C1 segment of cervical spinal cord (tissue), 14 donors: ENCODE measurements around the gene PHF24.
"Not testable (repeated sequence)": the region's sequence is repeated elsewhere in the genome, so short reads cannot be mapped to it uniquely, and the experiment has no call there.

ENCODE experiments used
- DNase-seq, 14 donors: peaks; one replicate each; lab custom pipeline; 2025; lab: John Stamatoyannopoulos, UW

The PHF24 gene

DNA sequence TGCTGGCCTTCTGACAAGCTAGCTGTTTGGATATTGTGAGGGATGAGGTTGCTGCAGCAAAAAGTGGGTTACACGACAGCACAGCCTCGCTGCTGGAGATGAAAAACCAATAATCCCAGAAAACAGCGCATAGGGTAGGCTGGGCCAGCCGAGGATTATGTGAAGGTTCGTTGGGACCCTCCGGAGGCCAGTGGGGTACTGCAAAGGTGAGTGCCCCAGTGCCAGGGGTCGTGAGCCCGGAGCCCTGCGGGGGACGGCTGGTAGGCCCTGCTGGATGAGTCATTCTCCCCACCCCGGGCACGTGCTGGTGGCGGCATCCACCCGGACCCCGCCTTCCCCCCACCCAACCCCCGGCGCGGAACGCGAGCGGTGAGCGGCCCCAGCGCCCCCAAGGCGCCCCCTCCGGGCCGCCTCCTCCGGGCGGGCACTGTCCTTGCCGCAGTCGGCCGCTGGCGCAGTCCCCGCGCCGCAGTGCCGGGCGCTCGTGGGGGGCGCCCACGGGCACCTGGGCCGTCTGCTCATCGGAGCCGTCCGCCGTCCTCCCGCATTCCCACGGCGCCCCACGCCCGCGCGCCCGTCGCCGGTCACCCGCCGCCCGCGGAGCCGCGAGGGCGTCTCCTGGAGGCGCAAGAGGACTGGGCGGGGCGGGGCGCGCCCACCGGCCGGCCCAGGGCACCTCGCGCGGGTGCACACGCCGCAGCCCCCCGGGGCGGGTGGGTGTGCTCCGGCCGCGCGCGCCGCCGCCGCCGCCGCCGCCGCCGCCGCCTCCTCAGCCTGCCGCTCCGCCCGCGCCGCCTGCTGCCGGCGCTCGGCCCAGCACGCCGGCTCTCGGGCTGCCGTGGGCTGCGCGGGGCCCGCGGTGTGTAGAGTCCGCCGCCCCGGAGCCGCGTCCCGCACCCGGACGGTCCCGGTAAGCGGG is at the start of gene PHF24:
TSS of gene PHF24 (plus strand) at position 794 of the 919 bp plus-strand sequence. CDS start 13,014 bp downstream, outside the sequence.
- peak in 2 of 14 donors; percentile 31 to 52 for DNase-seq

GRCh38 chr9:34927061-34927460 is 31.0 kb upstream of the PHF24 start:
- DNase-seq, result peak in 4 of 14 donors; percentile 2 to 20 (median 6)

- DNase-seq, result no peak
Observed at GRCh38 chr9:34928921-34929320, 29.2 kb upstream of the PHF24 start.

GRCh38 chr9:34929506-34930102 is 28.5 kb upstream of the PHF24 start:
- DNase-seq, result no peak

GRCh38 chr9:34939989-34940388 is 18.1 kb upstream of the PHF24 start:
- DNase-seq, result not testable (repeated sequence)

GRCh38 chr9:34948451-34948850 is 9.6 kb upstream of the PHF24 start:
- DNase-seq, result no peak

- no peak for DNase-seq
Observed at GRCh38 chr9:34954225-34954624, 3.9 kb upstream of the PHF24 start.

DNA sequence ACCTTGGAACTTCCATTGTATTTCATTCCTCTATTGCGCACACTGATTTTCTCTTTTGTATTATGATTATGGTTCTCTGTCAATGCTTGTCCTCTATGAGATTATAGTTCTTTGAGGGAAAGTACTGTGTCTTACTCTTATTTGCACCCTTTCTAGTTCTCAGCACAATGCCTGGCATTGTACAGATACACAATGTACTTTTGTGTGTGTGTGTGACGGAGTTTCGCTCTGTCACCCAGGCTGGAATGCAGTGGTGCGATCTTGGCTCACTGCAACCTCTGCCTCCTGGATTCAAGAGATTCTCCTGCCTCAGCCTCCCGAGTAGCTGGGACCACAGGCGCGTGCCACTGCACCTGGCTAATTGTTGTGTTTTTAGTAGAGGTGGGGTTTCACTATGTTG is 2.0 kb upstream of the PHF24 start:
- DNase-seq, result not testable (repeated sequence)

DNA sequence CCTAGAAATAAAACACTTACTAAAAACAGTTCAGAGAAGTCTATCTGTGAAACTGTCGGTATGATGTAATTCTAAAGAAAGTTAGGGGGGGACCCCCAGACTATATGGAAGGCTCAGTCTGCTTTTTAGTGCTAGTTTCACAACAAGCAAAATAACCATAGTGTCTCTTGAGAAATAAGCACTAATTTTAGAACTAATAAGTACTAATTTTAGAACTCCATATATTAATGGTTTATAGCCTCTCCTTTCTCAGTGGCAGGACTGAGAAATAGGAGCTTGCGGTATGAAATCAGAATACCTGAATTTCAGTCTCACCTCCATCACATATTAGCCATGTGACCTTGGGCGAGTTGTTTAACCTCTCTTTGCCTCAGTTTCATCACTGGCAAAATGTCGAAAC is 1.4 kb upstream of the PHF24 start:
- DNase-seq, result no peak

DNA sequence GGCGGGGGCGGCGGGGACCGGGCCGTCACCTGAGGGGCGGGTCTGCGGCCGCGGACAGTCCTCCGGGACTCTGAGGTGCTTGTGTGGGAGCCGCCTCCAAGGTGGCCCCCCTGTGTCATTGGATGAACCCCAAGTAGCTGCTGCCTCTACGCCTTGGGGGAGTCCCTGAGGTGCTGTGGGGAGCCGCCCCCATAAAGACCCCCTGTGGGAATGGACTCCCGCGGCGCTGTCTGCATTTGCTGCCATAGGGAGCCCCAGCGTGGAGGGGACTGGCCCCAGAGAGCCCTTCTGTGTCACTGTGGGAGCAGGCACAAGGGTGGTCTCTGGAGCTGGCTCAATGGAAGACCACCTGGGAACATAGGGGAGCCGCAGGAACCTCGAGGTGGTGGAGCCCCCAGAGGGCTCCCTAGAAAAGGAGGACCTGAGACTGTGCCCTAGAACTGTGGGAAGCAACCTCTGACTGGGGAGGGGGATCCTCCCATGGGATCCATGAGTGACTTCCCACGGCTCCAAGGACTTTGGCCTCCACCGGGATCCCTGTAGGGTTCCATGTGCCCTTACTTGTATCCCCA is 412 bp downstream of the PHF24 start:
- DNase-seq, result peak in 1 of 14 donors; percentile 31

DNA sequence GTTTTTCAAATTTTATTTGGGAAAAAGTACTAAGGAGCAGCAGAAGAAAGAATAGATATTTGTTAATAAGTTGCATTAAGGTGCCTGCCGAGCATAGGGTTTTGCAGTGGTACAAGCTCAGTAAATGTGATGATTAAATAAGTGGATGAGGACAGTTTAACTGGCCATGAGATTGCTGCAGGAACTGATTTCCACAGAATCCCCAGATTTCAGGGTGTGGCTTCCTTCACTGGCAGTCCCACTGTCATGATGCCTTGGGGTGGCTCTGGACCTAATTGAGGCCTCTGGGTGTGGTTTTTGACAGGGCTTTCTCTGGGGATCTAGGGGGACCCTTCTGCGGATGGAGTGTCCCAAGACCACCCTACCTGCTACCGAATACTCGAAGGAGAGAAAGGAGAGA is 1.4 kb downstream of the PHF24 start:
- no peak for DNase-seq

GRCh38 chr9:34961574-34962490 is 3.7 kb downstream of the PHF24 start:
- DNase-seq, result no peak

- no peak for DNase-seq
Observed at GRCh38 chr9:34962546-34962945, 4.5 kb downstream of the PHF24 start.

DNA sequence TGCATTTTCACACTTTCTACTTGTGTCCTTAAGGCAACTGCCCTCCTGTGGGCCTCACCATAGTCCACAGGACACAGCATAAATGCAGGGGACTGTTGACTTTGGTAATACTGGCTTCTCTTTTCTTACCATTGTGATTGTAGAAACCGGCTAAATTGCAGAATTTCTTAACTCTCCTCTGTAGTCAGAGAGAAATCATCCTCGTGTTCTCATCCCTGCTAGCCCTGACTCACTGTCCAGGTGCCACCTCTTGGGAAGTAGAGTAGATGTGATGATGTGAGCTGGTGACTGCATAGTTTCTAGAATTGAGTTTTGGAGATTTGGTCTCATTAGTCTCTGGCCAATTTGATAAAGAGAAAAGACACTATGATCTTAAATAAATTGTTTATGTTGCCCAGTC is 5.5 kb downstream of the PHF24 start:
- DNase-seq, result no peak

DNA sequence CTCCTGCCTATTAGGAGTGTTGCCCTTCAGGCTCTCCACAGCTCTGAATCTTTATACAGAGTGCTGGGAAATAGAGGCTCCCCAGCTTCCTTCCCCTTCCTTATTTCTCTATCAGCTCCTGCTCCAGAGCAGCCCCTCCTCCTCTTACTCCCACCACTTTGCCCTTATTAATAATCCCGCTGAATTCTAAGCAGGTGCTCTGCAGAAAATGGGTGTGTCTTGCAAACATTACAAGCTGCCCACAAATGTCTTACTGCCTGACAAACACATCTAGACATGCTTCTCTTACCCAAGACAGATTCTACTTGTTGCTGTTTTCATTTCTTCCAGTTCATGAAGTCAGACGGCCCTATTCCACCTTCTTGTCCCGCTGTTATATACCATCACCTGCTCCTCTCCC is 6.4 kb downstream of the PHF24 start:
- no peak for DNase-seq

DNA sequence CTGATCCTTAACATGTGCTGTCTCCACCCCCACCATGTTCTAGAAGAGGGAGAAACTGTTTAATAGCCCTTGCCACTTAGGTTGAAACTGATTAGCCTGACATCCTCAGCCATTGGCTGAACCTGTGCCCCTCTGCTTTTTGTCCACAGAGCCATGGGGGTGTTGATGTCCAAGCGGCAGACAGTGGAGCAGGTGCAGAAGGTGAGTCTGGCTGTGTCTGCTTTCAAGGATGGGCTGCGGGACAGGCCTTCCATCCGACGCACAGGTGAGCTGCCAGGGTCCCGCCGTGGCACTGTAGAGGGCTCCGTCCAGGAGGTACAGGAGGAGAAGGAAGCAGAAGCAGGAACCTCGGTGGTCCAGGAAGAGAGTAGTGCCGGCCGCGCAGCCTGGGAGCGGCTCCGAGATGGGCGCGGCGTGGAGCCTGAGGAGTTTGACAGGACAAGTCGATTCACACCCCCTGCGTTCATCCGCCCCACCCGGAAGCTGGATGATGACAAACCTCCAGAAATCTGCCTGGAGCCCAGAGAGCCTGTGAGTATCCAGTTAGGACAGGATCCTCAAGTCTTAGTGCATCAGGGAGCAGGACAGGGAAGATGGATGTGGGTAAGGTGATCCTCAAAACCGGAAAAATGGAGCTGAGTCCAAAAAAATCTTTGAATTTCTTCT is 13.2 kb downstream of the PHF24 start:
- DNase-seq, result no peak

DNA sequence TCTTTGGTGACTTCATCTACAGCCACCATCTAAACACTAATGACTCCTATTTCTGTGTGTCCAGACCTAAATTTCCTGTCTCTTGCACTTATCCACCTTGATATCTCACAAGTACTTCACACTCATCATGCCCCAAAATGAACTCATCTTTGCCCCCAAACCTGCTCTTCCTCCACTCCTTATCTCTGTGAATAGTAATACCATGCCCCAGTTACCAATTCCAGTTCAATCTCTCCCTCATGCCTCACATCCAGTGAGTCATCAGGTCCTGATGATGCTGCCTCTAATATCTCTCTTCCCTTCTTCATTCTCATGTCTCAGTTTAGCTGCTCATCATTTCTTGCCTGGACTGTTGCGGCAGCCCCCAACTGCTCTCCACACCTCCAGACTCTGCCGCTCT is 16.6 kb downstream of the PHF24 start:
- no peak for DNase-seq

GRCh38 chr9:34976441-34976840 is 18.4 kb downstream of the PHF24 start:
- no peak for DNase-seq

DNA sequence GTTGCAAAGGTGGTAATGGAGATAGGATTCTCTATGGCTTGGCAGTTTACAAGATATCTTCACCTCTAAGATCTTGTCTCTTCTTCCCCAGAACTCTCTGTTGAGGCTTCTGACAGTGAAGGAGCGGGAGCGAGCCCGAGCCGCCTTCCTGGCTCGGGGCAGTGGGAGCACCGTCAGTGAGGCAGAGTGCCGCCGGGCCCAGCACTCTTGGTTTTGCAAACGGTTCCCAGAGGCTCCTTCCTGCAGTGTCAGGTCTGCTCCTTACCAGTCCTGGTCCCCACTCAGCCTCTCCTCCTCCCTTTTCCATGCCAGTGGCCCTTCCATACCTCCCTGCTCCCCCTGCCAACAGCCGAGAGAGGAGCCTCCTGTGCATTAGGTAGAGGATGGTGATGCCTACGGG is 18.9 kb downstream of the PHF24 start:
- no peak for DNase-seq

DNA sequence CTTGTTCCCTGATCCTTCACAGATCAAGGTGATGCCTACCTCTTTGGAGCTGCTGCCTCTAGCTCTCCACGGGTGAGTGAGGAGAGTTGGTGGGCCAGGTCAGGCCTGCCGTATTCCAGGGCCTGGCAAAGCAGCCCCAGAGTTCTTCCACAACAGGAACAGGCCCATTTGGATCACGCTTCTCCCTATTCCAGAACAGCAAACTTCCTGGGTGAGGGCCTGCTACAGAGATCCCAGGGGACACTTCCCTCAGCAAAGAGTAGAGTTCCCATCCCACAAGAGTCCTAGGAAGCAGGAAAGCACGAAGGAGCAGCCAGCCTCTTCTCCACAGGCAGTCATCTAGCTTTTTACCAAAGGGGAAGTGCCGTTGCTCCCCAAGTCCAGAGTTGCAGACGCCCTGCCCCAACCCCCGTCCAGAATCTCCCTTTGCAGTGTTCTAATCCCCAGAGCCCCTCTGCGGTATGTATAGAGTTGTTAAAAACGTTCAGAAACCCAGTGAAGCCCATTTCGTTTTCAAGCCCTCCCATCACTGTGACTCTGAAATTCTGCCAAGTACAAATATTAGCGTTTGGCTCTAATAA is 22.2 kb downstream of the PHF24 start:
- DNase-seq, result no peak

DNA sequence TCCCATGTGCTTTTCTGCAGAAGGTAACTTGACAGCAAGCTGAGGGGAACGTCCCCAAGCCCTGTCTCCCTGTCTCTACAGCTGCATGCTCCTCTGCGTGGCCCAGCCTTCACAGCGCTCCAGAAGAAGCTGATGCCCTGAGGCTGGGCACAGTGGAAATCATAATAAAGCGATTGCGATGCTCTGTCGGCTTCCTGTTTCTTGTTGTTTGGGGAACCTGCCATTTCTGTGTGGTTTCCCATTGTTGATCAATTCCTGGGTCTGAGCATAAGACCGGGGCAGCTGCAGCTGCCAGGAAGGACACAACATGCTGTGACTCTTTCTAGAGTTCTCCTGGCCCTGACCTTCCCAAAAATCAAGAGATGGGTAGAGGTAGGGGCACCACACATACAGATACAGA is 24.3 kb downstream of the PHF24 start:
- DNase-seq, result no peak
